Upper lobe of right lung (tissue), 1 donor: ENCODE data around the gene PCBD2. TPM values are rescaled to one million over a fixed set of nuclear protein-coding genes. Genes with fewer than 3 reads are reported as not detected.
"Not testable (repeated sequence)": the region's sequence is repeated elsewhere in the genome, so short reads cannot be mapped to it uniquely, and the experiment has no call there.

Experiments used
- ATAC-seq: fragments of 200-7000 bp; cut with Tn5 transposase; one replicate; pipeline ENCODE4 v1.9.1; 2020; ENCODE audit warnings: mild to moderate bottlenecking, moderate library complexity
- DNase-seq: peaks from one replicate; pipeline ENCODE4 v3.0.0-alpha.2; 2020
- H3K27ac ChIP-seq: fragments of 200-600 bp; one replicate; pipeline ENCODE4 v1.8.0; 2022
- H3K27me3 ChIP-seq: fragments of 200-600 bp; one replicate; pipeline ENCODE4 v1.8.0; 2022; ENCODE audit warnings: mild to moderate bottlenecking
- H3K36me3 ChIP-seq: fragments of 200-600 bp; one replicate; pipeline ENCODE4 v1.8.0; 2022
- H3K4me1 ChIP-seq: fragments of 200-600 bp; one replicate; pipeline ENCODE4 v1.8.0; 2022
- H3K4me3 ChIP-seq: fragments of 200-600 bp; one replicate; pipeline ENCODE4 v1.8.0; 2022; ENCODE audit warnings: mild to moderate bottlenecking
- H3K9me3 ChIP-seq: fragments of 200-600 bp; one replicate; pipeline ENCODE4 v1.8.0; 2022
- intact Hi-C: fragments of 100-400 bp; cut with DNase I; formaldehyde crosslinking; loops from one replicate; pipeline ENCODE4 v1.11.0; 2022
- total RNA-seq: library from RNA; stranded (reverse); fragmentation: NEBNext Ultra II Directional; extraction: Animal tissue kit (Norgen Biotek cat#: 25700); gene quantifications from one replicate; pipeline ENCODE4 v1.2.1, GENCODE V29; 2021
- TF ChIP-seq, protein P1 (sequence below): fragments of 200-600 bp; IDR thresholded peaks from one replicate; pipeline ENCODE4 v1.8.0; 2022; ENCODE audit warnings: antibody characterized with exemption
- donor health status: DM: no; HTN: yes; CAD: no; lungs with severe emphysema.

The PCBD2 gene
- total RNA-seq, 1 donor from 2014 or later = 11.2 TPM

DNA sequence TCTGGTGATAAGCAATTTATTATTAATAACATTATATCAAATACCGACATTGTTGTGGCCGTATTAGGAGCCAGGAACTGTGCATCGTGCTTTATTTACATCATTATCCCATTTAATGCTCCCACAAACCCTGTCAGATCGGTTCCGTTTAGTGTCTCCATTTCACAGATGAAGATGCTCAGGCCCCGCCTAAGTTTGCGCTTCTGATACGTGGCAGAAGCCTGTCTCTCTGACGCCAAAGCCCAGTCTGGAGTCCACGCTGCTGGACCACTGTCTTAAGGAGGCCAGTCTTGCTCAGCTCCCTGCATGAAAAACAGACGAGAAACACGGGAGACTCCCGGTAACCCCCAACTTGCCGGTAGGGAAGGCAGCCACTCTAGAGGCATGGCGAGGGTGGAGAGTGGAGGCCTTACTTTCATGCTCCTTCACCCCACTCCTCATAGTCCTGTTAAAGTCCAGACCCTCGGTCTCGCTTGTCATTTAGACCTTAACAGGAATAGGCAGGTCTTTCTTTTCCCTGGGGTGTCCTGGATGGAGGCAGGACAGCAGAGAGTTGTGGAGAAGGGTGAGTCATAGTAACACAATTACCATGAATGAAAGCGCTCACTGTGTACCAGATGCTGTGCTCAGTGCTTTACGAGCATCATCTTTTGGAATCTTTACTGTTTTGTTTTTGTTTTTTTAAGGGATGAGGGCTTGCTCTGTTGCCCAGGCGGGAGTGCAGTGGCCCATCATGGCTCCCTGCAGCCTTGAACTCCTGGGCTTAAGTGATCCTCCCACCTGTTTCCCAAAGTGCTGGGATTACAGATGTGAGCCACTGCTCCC, 29.9 kb upstream of the PCBD2 start:
- Histone ChIP-seq H3K9me3 (no peaks in the 10 kb centered on the region), H3K4me3 (peak overlapping the region; percentile 93), H3K27me3 (no peaks in the 10 kb centered on the region), H3K4me1 (peaks cover 14% of the 10 kb centered on the region), H3K27ac (peak overlapping the region; percentile 93), H3K36me3 (no peaks in the 10 kb centered on the region)
- intact Hi-C loops = no loop called here
- peak; percentile 66 for DNase-seq
- peak; percentile 55 for ATAC-seq
- TF ChIP-seq, protein P1, sequence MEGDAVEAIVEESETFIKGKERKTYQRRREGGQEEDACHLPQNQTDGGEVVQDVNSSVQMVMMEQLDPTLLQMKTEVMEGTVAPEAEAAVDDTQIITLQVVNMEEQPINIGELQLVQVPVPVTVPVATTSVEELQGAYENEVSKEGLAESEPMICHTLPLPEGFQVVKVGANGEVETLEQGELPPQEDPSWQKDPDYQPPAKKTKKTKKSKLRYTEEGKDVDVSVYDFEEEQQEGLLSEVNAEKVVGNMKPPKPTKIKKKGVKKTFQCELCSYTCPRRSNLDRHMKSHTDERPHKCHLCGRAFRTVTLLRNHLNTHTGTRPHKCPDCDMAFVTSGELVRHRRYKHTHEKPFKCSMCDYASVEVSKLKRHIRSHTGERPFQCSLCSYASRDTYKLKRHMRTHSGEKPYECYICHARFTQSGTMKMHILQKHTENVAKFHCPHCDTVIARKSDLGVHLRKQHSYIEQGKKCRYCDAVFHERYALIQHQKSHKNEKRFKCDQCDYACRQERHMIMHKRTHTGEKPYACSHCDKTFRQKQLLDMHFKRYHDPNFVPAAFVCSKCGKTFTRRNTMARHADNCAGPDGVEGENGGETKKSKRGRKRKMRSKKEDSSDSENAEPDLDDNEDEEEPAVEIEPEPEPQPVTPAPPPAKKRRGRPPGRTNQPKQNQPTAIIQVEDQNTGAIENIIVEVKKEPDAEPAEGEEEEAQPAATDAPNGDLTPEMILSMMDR = no peak

- TF ChIP-seq, protein P1 = no peak
- ATAC-seq (no peak), DNase-seq (no peak)
- intact Hi-C loops = no loop called here
- peaks cover 14% of the 10 kb centered on the region for H3K4me1 ChIP-seq
- H3K27ac ChIP-seq = no peak overlapping the region
- no peak overlapping the region for H3K4me3 ChIP-seq
- no peaks in the 10 kb centered on the region for H3K27me3 ChIP-seq
- H3K9me3 ChIP-seq = no peaks in the 10 kb centered on the region
- H3K36me3 ChIP-seq = no peaks in the 10 kb centered on the region
These were observed 27.8 kb upstream of the PCBD2 start for GRCh38 chr5:134877159-134877558.

DNA sequence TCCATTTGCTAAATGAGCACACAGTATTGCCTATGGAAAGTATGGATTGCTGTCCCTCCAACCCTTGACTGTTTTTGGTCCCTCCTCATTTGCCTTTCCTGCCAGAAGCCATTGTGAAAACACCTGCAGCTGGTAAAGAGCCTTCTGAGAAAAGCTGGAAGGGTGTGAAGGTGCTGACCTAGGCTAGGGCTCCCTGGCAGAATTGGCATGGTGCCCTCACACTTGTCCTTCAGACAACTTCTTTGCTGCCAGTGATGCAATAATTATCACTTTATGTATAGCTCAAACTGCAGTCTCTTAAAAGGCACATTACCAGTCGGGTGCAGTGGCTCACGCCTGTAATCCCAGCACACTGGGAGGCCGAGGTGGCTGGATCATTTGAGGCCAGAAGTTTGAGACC, 26.5 kb upstream of the PCBD2 start:
- TF ChIP-seq, protein P1 = no peak

GRCh38 chr5:134879456-134879855, 25.5 kb upstream of the PCBD2 start:
- Histone ChIP-seq H3K9me3 (no peaks in the 10 kb centered on the region), H3K36me3 (no peaks in the 10 kb centered on the region), H3K27ac (no peak overlapping the region), H3K4me3 (no peak overlapping the region), H3K27me3 (no peaks in the 10 kb centered on the region), H3K4me1 (peaks cover 11% of the 10 kb centered on the region)
- ATAC-seq (no peak), DNase-seq (no peak)
- TF ChIP-seq, protein P1 = no peak
- intact Hi-C loops = no loop called here

More for the DNA sequence above, 26.5 kb upstream of the PCBD2 start:
- DNase-seq (no peak), ATAC-seq (no peak)
- intact Hi-C loops = no loop called here
- Histone ChIP-seq H3K4me1 (peaks cover 14% of the 10 kb centered on the region), H3K4me3 (no peak overlapping the region), H3K36me3 (no peaks in the 10 kb centered on the region), H3K27ac (no peak overlapping the region), H3K27me3 (no peaks in the 10 kb centered on the region), H3K9me3 (no peaks in the 10 kb centered on the region)

DNA sequence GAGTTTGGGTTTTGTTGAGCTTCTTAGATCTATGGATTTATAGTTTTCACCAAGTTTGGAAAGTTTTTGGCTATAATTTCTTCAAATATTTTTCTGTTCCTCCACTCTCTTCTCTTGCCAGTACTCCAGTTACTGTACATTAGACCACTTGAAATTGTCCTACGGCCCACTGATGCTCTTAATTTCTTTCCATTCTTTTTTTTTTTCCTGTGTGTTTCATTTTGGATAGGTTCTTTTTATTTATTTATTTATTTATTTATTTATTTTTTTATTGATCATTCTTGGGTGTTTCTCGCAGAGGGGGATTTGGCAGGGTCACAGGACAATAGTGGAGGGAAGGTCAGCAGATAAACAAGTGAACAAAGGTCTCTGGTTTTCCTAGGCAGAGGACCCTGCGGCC, 24.0 kb upstream of the PCBD2 start:
- ATAC-seq, intact Hi-C loops: not testable (repeated sequence)

GRCh38 chr5:134881711-134882110, 23.2 kb upstream of the PCBD2 start:
- H3K9me3 ChIP-seq, H3K27me3 ChIP-seq, H3K4me3 ChIP-seq, ATAC-seq, intact Hi-C loops, H3K36me3 ChIP-seq, DNase-seq, H3K4me1 ChIP-seq, H3K27ac ChIP-seq: not testable (repeated sequence)

More for the DNA sequence above, 24.0 kb upstream of the PCBD2 start:
- not testable (repeated sequence) for H3K27me3 ChIP-seq, H3K4me1 ChIP-seq, H3K9me3 ChIP-seq, DNase-seq, H3K36me3 ChIP-seq, H3K4me3 ChIP-seq, H3K27ac ChIP-seq
